Epithelial cell of esophagus (primary cell): ENCODE results near the gene AMER3.

Experiments
- DNase-seq: peaks from one replicate; pipeline ENCODE4 v3.0.0; 2010; ENCODE audit warnings: low read depth
- H3K4me3 ChIP-seq: 2 replicates; pipeline ENCODE4 v1.5.1; 2011; ENCODE audit warnings: mild to moderate bottlenecking, low read length, control low read depth
- CTCF ChIP-seq: IDR thresholded peaks from 2 replicates; pipeline ENCODE4 v1.5.1; 2011; ENCODE audit warnings: low read depth, mild to moderate bottlenecking, low read length, control low read depth, inconsistent platforms; ENCODE audit not compliant: insufficient read depth; ENCODE audit errors: missing control alignments

AMER3 gene

GRCh38 chr2:130737592-130737991 is 17.7 kb upstream of the AMER3 start:
- TF ChIP-seq CTCF, result no peak
- no peak overlapping the region for H3K4me3 ChIP-seq
- no peak for DNase-seq

GRCh38 chr2:130740671-130741070 is 14.7 kb upstream of the AMER3 start:
- no peak for DNase-seq
- no peak for TF ChIP-seq CTCF
- H3K4me3 ChIP-seq, result no peak overlapping the region

GRCh38 chr2:130743278-130743677 is 12.1 kb upstream of the AMER3 start:
- no peak for TF ChIP-seq CTCF
- no peak for DNase-seq
- no peak overlapping the region for H3K4me3 ChIP-seq

- TF ChIP-seq CTCF, result no peak
- DNase-seq, result no peak
- no peak overlapping the region for H3K4me3 ChIP-seq
Measured at GRCh38 chr2:130744287-130745117, 10.8 kb upstream of the AMER3 start.

- no peak overlapping the region for H3K4me3 ChIP-seq
- no peak for DNase-seq
- TF ChIP-seq CTCF, result no peak
Measured at GRCh38 chr2:130749078-130749477, 6.3 kb upstream of the AMER3 start.

GRCh38 chr2:130749641-130750040 is 5.7 kb upstream of the AMER3 start:
- no peak for DNase-seq
- no peak for TF ChIP-seq CTCF
- no peak overlapping the region for H3K4me3 ChIP-seq

- no peak for TF ChIP-seq CTCF
- no peak for DNase-seq
Measured at GRCh38 chr2:130754811-130755210, 529 bp upstream of the AMER3 start.

More at GRCh38 chr2:130754811-130755210, 529 bp upstream of the AMER3 start:
- no peak overlapping the region for H3K4me3 ChIP-seq
